GM12874 (cell line): ENCODE measurements around the gene KRTAP10-8.

Source experiments
- CTCF ChIP-seq: IDR thresholded peaks from 2 replicates; pipeline ENCODE4 v1.5.1; 2011; ENCODE audit warnings: low read depth, mild to moderate bottlenecking, control low read depth, low read length, moderate library complexity; ENCODE audit not compliant: insufficient read depth

The KRTAP10-8 gene

GRCh38 chr21:44658541-44658910, 46.6 kb downstream of the KRTAP10-8 start:
- no peak for TF ChIP-seq CTCF

GRCh38 chr21:44658913-44659595, 47.2 kb downstream of the KRTAP10-8 start:
- no peak for TF ChIP-seq CTCF
